D721Med (cell line): ENCODE measurements around the gene PDZD7.

Experiments used
- DNase-seq: peaks from one replicate; pipeline ENCODE4 v3.0.0; 2011; ENCODE audit warnings: low spot score; ENCODE audit not compliant: insufficient read length
- FAIRE-seq: peaks from 2 replicates; lab custom pipeline; 2011; peaks lifted over from hg19 to GRCh38; lab: Jason Lieb, UNC
- TF ChIP-seq, protein P1 (sequence below): IDR thresholded peaks from 2 replicates; pipeline ENCODE4 v1.5.1; 2012; ENCODE audit warnings: mild to moderate bottlenecking, control low read depth; ENCODE audit not compliant: insufficient read depth; ENCODE audit errors: missing control alignments

PDZD7 gene

DNA sequence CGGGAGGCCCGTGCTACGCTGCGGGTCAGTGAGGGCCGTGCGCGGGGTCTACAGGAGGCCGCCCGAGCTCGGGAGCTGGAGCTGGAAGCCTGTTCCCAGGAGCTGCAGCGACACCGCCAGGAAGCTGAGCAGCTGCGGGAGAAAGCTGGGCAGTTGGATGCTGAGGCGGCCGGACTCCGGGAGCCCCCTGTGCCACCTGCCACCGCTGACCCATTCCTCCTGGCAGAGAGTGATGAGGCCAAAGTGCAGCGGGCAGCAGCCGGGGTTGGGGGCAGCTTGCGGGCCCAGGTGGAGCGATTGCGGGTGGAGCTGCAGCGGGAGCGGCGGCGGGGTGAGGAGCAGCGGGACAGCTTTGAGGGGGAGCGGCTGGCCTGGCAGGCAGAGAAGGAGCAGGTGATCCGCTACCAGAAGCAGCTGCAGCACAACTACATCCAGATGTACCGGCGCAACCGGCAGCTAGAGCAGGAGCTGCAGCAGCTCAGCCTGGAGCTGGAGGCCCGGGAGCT, 24.3 kb downstream of the PDZD7 start:
- TF ChIP-seq, protein P1, sequence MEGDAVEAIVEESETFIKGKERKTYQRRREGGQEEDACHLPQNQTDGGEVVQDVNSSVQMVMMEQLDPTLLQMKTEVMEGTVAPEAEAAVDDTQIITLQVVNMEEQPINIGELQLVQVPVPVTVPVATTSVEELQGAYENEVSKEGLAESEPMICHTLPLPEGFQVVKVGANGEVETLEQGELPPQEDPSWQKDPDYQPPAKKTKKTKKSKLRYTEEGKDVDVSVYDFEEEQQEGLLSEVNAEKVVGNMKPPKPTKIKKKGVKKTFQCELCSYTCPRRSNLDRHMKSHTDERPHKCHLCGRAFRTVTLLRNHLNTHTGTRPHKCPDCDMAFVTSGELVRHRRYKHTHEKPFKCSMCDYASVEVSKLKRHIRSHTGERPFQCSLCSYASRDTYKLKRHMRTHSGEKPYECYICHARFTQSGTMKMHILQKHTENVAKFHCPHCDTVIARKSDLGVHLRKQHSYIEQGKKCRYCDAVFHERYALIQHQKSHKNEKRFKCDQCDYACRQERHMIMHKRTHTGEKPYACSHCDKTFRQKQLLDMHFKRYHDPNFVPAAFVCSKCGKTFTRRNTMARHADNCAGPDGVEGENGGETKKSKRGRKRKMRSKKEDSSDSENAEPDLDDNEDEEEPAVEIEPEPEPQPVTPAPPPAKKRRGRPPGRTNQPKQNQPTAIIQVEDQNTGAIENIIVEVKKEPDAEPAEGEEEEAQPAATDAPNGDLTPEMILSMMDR, result no peak
- FAIRE-seq, result no peak
- no peak for DNase-seq

DNA sequence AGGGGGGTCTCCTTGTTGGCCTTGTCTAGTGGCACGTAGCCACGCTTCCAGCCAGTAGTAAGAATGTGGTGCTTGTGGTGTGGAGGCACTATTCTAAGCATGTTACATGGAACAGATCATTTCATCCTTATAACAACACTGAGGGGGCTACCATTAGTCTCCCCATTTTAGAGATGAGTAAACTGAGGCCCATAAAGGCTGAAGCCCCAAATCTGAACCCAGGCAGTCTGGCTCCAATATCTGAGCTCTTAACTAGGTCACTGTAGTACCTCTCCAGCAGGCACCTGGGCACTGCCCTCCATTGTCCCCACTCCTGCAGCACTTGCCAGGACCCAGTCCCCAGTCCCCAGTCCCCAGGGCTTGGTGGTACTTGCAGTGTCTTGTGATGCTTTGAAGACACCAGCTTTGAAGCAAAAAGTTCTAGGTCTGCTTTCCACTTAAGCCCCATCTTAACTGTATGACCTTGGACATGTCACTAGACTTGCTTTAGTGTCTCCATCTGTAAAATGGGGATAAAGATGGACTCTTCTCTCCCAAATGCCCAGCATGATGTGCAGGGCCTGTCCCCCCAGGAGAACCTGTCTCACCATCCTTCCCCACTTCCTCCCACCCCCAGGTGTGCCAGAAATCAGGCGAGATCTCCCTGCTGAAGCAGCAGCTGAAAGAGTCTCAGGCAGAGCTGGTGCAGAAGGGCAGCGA, 24.9 kb downstream of the PDZD7 start:
- DNase-seq (no peak), FAIRE-seq (no peak)

DNA sequence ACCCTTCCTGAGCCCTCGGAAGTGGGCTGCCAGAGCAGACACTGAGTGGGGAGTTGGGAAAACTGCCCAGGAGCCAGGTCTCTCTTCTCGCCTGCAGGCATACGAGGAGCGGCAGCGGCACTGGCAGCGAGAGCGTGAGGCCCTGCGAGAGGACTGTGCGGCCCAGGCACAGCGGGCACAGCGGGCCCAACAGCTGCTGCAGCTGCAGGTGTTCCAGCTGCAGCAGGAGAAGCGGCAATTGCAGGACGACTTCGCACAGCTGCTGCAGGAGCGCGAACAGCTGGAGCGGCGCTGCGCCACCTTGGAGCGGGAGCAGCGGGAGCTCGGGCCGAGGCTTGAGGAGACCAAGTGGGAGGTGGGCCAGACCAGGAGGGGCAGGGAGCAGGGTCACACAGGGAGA, 25.6 kb downstream of the PDZD7 start:
- no peak for DNase-seq
- TF ChIP-seq, protein P1, result no peak
- no peak for FAIRE-seq

More for the DNA sequence above, 24.9 kb downstream of the PDZD7 start:
- TF ChIP-seq, protein P1, result no peak

DNA sequence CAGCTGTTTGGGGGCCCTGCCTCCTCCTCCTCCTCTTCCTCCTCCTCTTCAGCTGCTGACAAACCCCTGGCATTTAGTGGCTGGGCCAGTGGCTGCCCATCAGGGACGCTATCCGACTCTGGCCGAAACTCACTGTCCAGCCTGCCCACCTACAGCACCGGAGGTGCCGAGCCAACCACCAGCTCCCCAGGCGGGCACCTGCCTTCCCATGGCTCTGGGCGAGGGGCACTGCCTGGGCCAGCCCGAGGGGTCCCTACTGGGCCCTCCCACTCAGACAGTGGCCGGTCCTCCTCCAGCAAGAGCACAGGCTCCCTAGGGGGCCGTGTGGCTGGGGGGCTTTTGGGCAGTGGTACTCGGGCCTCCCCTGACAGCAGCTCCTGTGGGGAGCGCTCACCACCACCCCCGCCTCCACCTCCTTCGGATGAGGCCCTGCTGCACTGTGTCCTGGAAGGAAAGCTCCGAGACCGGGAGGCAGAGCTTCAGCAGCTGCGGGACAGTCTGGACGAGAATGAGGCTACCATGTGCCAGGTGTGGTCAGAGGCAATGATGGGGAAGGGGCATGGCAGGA, 27.2 kb downstream of the PDZD7 start:
- DNase-seq (no peak), FAIRE-seq (no peak)
- TF ChIP-seq, protein P1, result no peak

DNA sequence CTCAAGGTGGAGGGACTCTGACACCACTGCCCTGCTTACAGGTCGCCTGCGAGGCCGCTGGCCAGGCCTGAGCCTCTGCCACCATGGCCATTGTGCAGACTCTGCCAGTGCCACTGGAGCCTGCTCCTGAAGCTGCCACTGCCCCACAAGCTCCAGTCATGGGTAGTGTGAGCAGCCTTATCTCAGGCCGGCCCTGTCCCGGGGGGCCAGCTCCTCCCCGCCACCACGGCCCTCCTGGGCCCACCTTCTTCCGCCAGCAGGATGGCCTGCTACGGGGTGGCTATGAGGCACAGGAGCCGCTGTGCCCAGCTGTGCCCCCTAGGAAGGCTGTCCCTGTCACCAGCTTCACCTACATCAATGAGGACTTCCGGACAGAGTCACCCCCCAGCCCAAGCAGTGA, 28.5 kb downstream of the PDZD7 start:
- DNase-seq (no peak), FAIRE-seq (no peak)
- TF ChIP-seq, protein P1, result no peak

DNA sequence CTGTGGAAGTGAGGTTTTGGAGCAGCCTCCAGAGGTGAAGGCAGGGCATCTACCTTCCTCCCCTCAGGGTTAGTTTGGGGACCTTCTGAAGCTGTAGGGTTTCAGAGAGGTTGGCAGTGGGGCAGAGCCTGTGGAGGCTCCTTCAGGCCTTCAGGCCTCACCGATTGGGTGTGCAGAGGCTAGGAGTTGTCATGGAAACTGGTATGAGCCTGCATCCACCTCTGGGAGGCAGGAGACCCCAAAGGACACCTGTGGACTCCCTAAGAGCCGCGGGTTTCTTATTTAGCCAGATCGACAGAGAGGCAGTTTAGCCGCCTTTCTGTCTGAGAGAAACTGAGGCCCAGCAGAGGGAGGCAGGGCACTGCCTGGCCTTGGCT, 29.3 kb downstream of the PDZD7 start:
- DNase-seq (no peak), FAIRE-seq (no peak)
- TF ChIP-seq, protein P1, result no peak

DNA sequence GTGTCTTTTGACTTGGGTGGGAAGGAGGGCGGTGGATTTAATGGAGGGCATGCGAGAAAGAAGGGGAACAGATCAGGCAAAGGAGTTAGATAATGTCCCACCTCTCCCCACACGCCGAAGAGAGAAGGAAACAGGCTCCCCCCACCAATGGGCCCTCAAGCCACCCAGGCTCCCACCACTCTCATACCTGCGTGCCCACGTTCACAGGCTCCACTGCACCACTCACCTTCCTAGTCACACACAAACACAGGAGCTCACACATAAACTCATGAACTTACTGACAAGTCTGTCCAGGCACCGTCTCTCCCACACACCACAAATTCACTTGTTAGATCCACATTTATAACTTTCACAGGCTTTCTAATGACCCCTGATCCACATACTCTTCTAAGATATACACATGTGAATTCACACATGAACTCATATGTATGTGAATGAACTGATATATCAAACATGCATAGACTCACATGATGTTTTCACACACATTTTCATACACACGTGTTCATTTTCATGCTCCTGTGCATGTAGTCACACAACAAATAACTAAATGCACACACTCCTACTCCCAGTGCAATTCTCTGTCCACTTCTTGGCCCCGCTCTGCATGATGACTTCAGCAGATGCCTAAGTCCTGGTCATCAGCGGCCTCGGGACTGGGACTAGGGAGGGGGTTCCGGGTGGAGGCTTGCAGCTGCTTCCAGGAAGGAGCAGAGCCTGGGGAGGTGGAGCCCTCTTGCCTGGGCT, 29.8 kb downstream of the PDZD7 start:
- no peak for DNase-seq
- TF ChIP-seq, protein P1, result no peak
- peak; percentile 46 for FAIRE-seq
